Thoracic aorta (tissue), 2 donors: ENCODE measurements around the gene ADAMTS13. TPM values are rescaled to one million over a fixed set of nuclear protein-coding genes. Genes with fewer than 3 reads are reported as not detected.

Experiments used
- ATAC-seq: fragments of 150-250 bp; one replicate; pipeline ENCODE4 v1.8.0; 2017; ENCODE audit warnings: low read depth; ENCODE audit not compliant: insufficient number of reproducible peaks, low FRiP score
- DNase-seq: peaks from one replicate; pipeline ENCODE4 v3.0.0-alpha.2; 2020; ENCODE audit warnings: low spot score
- H3K27ac ChIP-seq, 2 donors: fragments of 200-600 bp; sonication (generic); 1 replicate in 1 of 2; 2 replicates in 1 of 2; pipeline ENCODE4 v1.5.1; 2016; ENCODE audit warnings: mild to moderate bottlenecking in 2 of 2, moderate library complexity in 2 of 2
- H3K27me3 ChIP-seq: fragments of 200-600 bp; sonication (generic); replicated peaks from 2 replicates; pipeline ENCODE4 v1.6.0; 2016; ENCODE audit warnings: mild to moderate bottlenecking; ENCODE audit not compliant: insufficient read depth
- H3K36me3 ChIP-seq: fragments of 200-600 bp; sonication (generic); one replicate; pipeline ENCODE4 v1.5.1; 2016
- H3K4me1 ChIP-seq, 2 donors: fragments of 200-600 bp; sonication (generic); 1 replicate in 1 of 2; 2 replicates in 1 of 2; pipeline versions ENCODE4 v1.5.1 to v1.6.0; 2016; ENCODE audit warnings: low read depth in 2 of 2, mild to moderate bottlenecking in 1 of 2; ENCODE audit not compliant: control insufficient read depth in 1 of 2
- H3K4me3 ChIP-seq: fragments of 200-600 bp; sonication (generic); 2 replicates; pipeline ENCODE4 v1.5.1; 2016; ENCODE audit warnings: mild to moderate bottlenecking
- H3K9me3 ChIP-seq: fragments of 200-600 bp; sonication (generic); 2 replicates; pipeline ENCODE4 v1.5.1; 2016
- CTCF ChIP-seq: fragments of 200-600 bp; sonication (generic); IDR thresholded peaks from one replicate; pipeline ENCODE4 v1.5.1; 2019; ENCODE audit warnings: antibody characterized with exemption
- total RNA-seq, 2 donors: library from RNA; depleted of rRNA; stranded (reverse); fragments of >200 nt; gene quantifications; one replicate each; pipeline versions ENCODE4 v1.1.0 to v1.2.3, GENCODE V29; 2016

Gene ADAMTS13
- total RNA-seq, 2 donors from 2014 or later, result 1.3 to 6.0 TPM

- Histone ChIP-seq H3K27ac (no peak overlapping the region), H3K9me3 (no peaks in the 10 kb centered on the region), H3K27me3 (no peaks in the 10 kb centered on the region), H3K36me3 (no peaks in the 10 kb centered on the region), H3K4me3 (no peak overlapping the region), H3K4me1 (peaks cover 4 to 13% of the 10 kb centered on the region in 2 donors)
- TF ChIP-seq CTCF, result no peak
- ATAC-seq, result no peak
- no peak for DNase-seq
These were observed 65.2 kb downstream of the ADAMTS13 start for GRCh38 chr9:133487331-133487725.

- DNase-seq, result no peak
- TF ChIP-seq CTCF, result no peak
- Histone ChIP-seq H3K36me3 (no peaks in the 10 kb centered on the region), H3K4me3 (no peak overlapping the region), H3K27ac (no peak overlapping the region), H3K4me1 (peaks cover 4 to 21% of the 10 kb centered on the region in 2 donors), H3K9me3 (no peaks in the 10 kb centered on the region), H3K27me3 (no peaks in the 10 kb centered on the region)
- no peak for ATAC-seq
These were observed 66.6 kb downstream of the ADAMTS13 start for GRCh38 chr9:133488686-133489252.

- H3K4me1 ChIP-seq, result peaks cover 4 to 21% of the 10 kb centered on the region in 2 donors
- no peak for TF ChIP-seq CTCF
- no peak overlapping the region for H3K27ac ChIP-seq
- no peak for ATAC-seq
- H3K36me3 ChIP-seq, result no peaks in the 10 kb centered on the region
- H3K4me3 ChIP-seq, result no peak overlapping the region
- H3K9me3 ChIP-seq, result no peaks in the 10 kb centered on the region
- DNase-seq, result no peak
- H3K27me3 ChIP-seq, result no peaks in the 10 kb centered on the region
These were observed 67.4 kb downstream of the ADAMTS13 start for GRCh38 chr9:133489253-133490190.

GRCh38 chr9:133490201-133490681, 68.1 kb downstream of the ADAMTS13 start:
- no peaks in the 10 kb centered on the region for H3K27me3 ChIP-seq
- no peak overlapping the region for H3K4me3 ChIP-seq
- H3K9me3 ChIP-seq, result no peaks in the 10 kb centered on the region
- DNase-seq (no peak), ATAC-seq (no peak)
- no peak for TF ChIP-seq CTCF
- no peak overlapping the region for H3K27ac ChIP-seq
- no peaks in the 10 kb centered on the region for H3K36me3 ChIP-seq
- H3K4me1 ChIP-seq, result peaks cover 4 to 21% of the 10 kb centered on the region in 2 donors
